Putamen (tissue), 1 donor: ENCODE data around the gene BAIAP2L2.
"Not testable (repeated sequence)": the region's sequence is repeated elsewhere in the genome, so short reads cannot be mapped to it uniquely, and the experiment has no call there.

Source experiments
- DNase-seq: peaks from one replicate; pipeline ENCODE4 v3.0.0-alpha.2; 2016; ENCODE audit warnings: low spot score

The BAIAP2L2 gene

GRCh38 chr22:38037367-38038150, 72.9 kb downstream of the BAIAP2L2 start:
- DNase-seq = not testable (repeated sequence)

- DNase-seq = no peak
Measured at GRCh38 chr22:38036392-38037062, 74.0 kb downstream of the BAIAP2L2 start.

- no peak for DNase-seq
Measured at GRCh38 chr22:38035530-38035885, 75.0 kb downstream of the BAIAP2L2 start.
